ENCODE measurements around the gene RPS25. TPM values are rescaled to one million over a fixed set of nuclear protein-coding genes. Genes with fewer than 3 reads are reported as not detected.

Gene RPS25
- total and polyA plus RNA-seq, 10 of the 15 experiments (the other 5 are each of a cell fraction or from before 2014, with no cell fraction given) = 886 to 3,746 (median 3,066) TPM

GRCh38 chr11:119026970-119027369, 8.8 kb upstream of the RPS25 start (continued):
- TF ChIP-seq RBBP5 (conservative IDR thresholded peaks at IDR 0.05) = no peak
- TF ChIP-seq RAD21 (IDR thresholded peaks at IDR 0.05; ENCODE audit: insufficient read depth, low read depth, low read length) = no peak
- TF ChIP-seq USF1 (IDR thresholded peaks at IDR 0.05; ENCODE audit: borderline replicate concordance, extremely low read length, insufficient read depth, low read depth, low read length) = no peak
- no peak for TF ChIP-seq MYB (IDR thresholded peaks at IDR 0.05; ENCODE audit: borderline replicate concordance, low read depth, low read length)
- TF ChIP-seq EED (IDR thresholded peaks at IDR 0.05; ENCODE audit: low read depth) = no peak
- TF ChIP-seq PRDM15 (CRISPR knock-in tag; IDR thresholded peaks at IDR 0.05) = no peak
- no peak for TF ChIP-seq KLF5 (IDR thresholded peaks at IDR 0.05; ENCODE audit: partially characterized antibody)
- TF ChIP-seq MLLT1 (IDR thresholded peaks at IDR 0.05) = no peak
- TF ChIP-seq SMAD5 (IDR thresholded peaks at IDR 0.05; ENCODE audit: low read depth) = no peak
- no peak for TF ChIP-seq TCF7 (IDR thresholded peaks at IDR 0.05; ENCODE audit: borderline replicate concordance)
- no peak for TF ChIP-seq RB1 (IDR thresholded peaks at IDR 0.05; ENCODE audit: borderline replicate concordance)
